GM19452 (cell line): ENCODE data around the gene FIBIN.
"Not testable (repeated sequence)": the region's sequence is repeated elsewhere in the genome, so short reads cannot be mapped to it uniquely, and the experiment has no call there.

ENCODE experiments used
- ATAC-seq: cut with Tn5 transposase; IDR thresholded peaks from one replicate; pipeline ENCODE4 v1.9.1; 2021; ENCODE audit not compliant: unreplicated experiment

Gene FIBIN

GRCh38 chr11:26993965-26994457 lies at the start of gene FIBIN:
TSS of gene FIBIN (plus strand) at chr11:26994112. CDS start at chr11:26994527, 415 bp downstream.
- ATAC-seq = no peak

- ATAC-seq = no peak
Observed at GRCh38 chr11:26944866-26945664, 48.8 kb upstream of the FIBIN start.

- no peak for ATAC-seq
Observed at GRCh38 chr11:26946257-26946716, 47.6 kb upstream of the FIBIN start.

GRCh38 chr11:26947379-26947844 lies 46.5 kb upstream of the FIBIN start:
- no peak for ATAC-seq

- no peak for ATAC-seq
Observed at GRCh38 chr11:26947904-26948639, 45.8 kb upstream of the FIBIN start.

GRCh38 chr11:26948881-26949280 lies 45.0 kb upstream of the FIBIN start:
- no peak for ATAC-seq

- no peak for ATAC-seq
Observed at GRCh38 chr11:26949846-26950245, 44.1 kb upstream of the FIBIN start.

- ATAC-seq = no peak
Observed at GRCh38 chr11:26950260-26950719, 43.6 kb upstream of the FIBIN start.

- ATAC-seq = no peak
Observed at GRCh38 chr11:26951809-26952515, 42.0 kb upstream of the FIBIN start.

- ATAC-seq = no peak
Observed at GRCh38 chr11:26953770-26954392, 40.0 kb upstream of the FIBIN start.

GRCh38 chr11:26958005-26958701 lies 35.8 kb upstream of the FIBIN start:
- no peak for ATAC-seq

GRCh38 chr11:26958702-26959049 lies 35.2 kb upstream of the FIBIN start:
- no peak for ATAC-seq

- ATAC-seq = no peak
Observed at GRCh38 chr11:26960281-26960680, 33.6 kb upstream of the FIBIN start.

- no peak for ATAC-seq
Observed at GRCh38 chr11:26963764-26964163, 30.1 kb upstream of the FIBIN start.

GRCh38 chr11:26964339-26964738 lies 29.6 kb upstream of the FIBIN start:
- ATAC-seq = no peak

- ATAC-seq = not testable (repeated sequence)
Observed at GRCh38 chr11:26964847-26965485, 28.9 kb upstream of the FIBIN start.

- ATAC-seq = no peak
Observed at GRCh38 chr11:26971961-26972360, 22.0 kb upstream of the FIBIN start.

- no peak for ATAC-seq
Observed at GRCh38 chr11:26974069-26974783, 19.7 kb upstream of the FIBIN start.

- ATAC-seq = no peak
Observed at GRCh38 chr11:26974996-26975395, 18.9 kb upstream of the FIBIN start.
